A549 (cell line): Measurements from ENCODE around the gene XAGE5. TPM values are rescaled to one million over a fixed set of nuclear protein-coding genes. Genes with fewer than 3 reads are reported as not detected.
"Not testable (repeated sequence)": the region's sequence is repeated elsewhere in the genome, so short reads cannot be mapped to it uniquely, and the experiment has no call there.

Experiments used
- ATAC-seq, 2 experiments: fragments of 200-7000 bp in 1 of 2; fragments of >200 bp in 1 of 2; cut with Nextera tagmentation in 1 of 2; cut with Tn5 transposase in 1 of 2; 3 replicates each; pipeline versions ENCODE4 v1.8.0 to v1.9.1; 2018 to 2020; ENCODE audit warnings: mild to moderate bottlenecking in 1 of 2, moderate library complexity in 1 of 2
- CTCF ChIA-PET: fragments of 300-600 bp; sonication (Branson Sonifier 250); formaldehyde crosslinking; extraction: SDS; loops from one replicate; lab custom pipeline; 2021; ENCODE audit warnings: antibody characterized with exemption, inconsistent platforms; lab: Yijun Ruan, JAX
- POLR2A ChIA-PET: fragments of 350-600 bp; formaldehyde crosslinking; extraction: SDS; loops from one replicate; lab custom pipeline; 2021; ENCODE audit warnings: antibody characterized with exemption, inconsistent platforms; lab: Yijun Ruan, JAX
- DNase-seq, 2 experiments: peaks; one replicate each; pipeline versions ENCODE4 v3.0.0 to v3.0.0-alpha.2; 2011 to 2016; ENCODE audit warnings: low read depth in 1 of 2, low spot score in 1 of 2
- FAIRE-seq: peaks from 2 replicates; lab custom pipeline; 2011; peaks lifted over from hg19 to GRCh38; lab: Jason Lieb, UNC
- H3K27ac ChIP-seq, 2 experiments: fragments of >200 bp; sonication (Bioruptor Twin); formaldehyde crosslinking; 3 replicates each; pipeline ENCODE4 v1.5.1; 2016 to 2017
- H3K4me1 ChIP-seq: fragments of >200 bp; sonication (Bioruptor Twin); formaldehyde crosslinking; 3 replicates; pipeline ENCODE4 v1.6.1; 2016
- H3K4me2 ChIP-seq: fragments of >200 bp; sonication (Bioruptor Twin); formaldehyde crosslinking; 3 replicates; pipeline ENCODE4 v1.6.1; 2016
- H3K4me3 ChIP-seq: fragments of >200 bp; sonication (Bioruptor Twin); formaldehyde crosslinking; 3 replicates; pipeline ENCODE4 v1.5.1; 2016
- H3K9me3 ChIP-seq: fragments of >200 bp; sonication (Bioruptor Twin); formaldehyde crosslinking; 3 replicates; pipeline ENCODE4 v1.6.1; 2016
- CBX2 ChIP-seq: fragments of 200-600 bp; sonication (generic); IDR thresholded peaks from 2 replicates; pipeline ENCODE4 v1.6.1; 2016; ENCODE audit warnings: low read depth, mild to moderate bottlenecking, borderline replicate concordance
- CBX8 ChIP-seq: fragments of 200-600 bp; sonication (generic); IDR thresholded peaks from 2 replicates; pipeline ENCODE4 v1.6.1; 2016
- CTCF ChIP-seq: fragments of >200 bp; sonication (Bioruptor Twin); formaldehyde crosslinking; IDR thresholded peaks from 3 replicates; pipeline ENCODE4 v1.5.1; 2016
- ESRRA ChIP-seq: fragments of 150-350 bp; IDR thresholded peaks from 2 replicates; pipeline ENCODE4 v1.6.1; 2014; ENCODE audit warnings: mild to moderate bottlenecking, low read length, borderline replicate concordance
- FOSL2 ChIP-seq, 2 experiments: fragments of 450-650 bp in 1 of 2; fragments of >200 bp in 1 of 2; sonication (Bioruptor Twin) in 1 of 2; formaldehyde crosslinking; IDR thresholded peaks; 2 replicates each; pipeline versions ENCODE4 v1.5.0 to v1.6.1; 2016 to 2020; ENCODE audit warnings: mild to moderate bottlenecking in 1 of 2, moderate library complexity in 1 of 2
- GATA3 ChIP-seq: IDR thresholded peaks from 2 replicates; pipeline ENCODE4 v1.6.1; 2012; ENCODE audit warnings: borderline replicate concordance
- KDM1A ChIP-seq: fragments of 200-600 bp; sonication (generic); IDR thresholded peaks from 2 replicates; pipeline ENCODE4 v1.6.1; 2016; ENCODE audit warnings: low read depth, mild to moderate bottlenecking
- MYC ChIP-seq: IDR thresholded peaks from 2 replicates; pipeline ENCODE4 v1.6.1; 2012; ENCODE audit warnings: mild to moderate bottlenecking, inconsistent platforms, low read length, improper control_type of control experiment, borderline replicate concordance
- NPAS2 ChIP-seq: fragments of 250-450 bp; sonication (Bioruptor Pico); IDR thresholded peaks from 2 replicates; pipeline ENCODE4 v1.8.0; 2022; ENCODE audit warnings: mild to moderate bottlenecking, moderate library complexity, borderline replicate concordance
- RFX5 ChIP-seq: fragments of 450-650 bp; IDR thresholded peaks from 2 replicates; pipeline ENCODE4 v1.7.1; 2014; ENCODE audit warnings: antibody characterized with exemption, mild to moderate bottlenecking, moderate library complexity
- USF2 ChIP-seq: fragments of 450-650 bp; IDR thresholded peaks from 2 replicates; pipeline ENCODE4 v1.6.1; 2014; ENCODE audit warnings: antibody characterized with exemption
- ZC3H11A ChIP-seq: fragments of 450-650 bp; IDR thresholded peaks from 2 replicates; pipeline ENCODE4 v1.6.1; 2014; ENCODE audit warnings: antibody characterized with exemption, mild to moderate bottlenecking
- ZFP36 ChIP-seq: fragments of 450-650 bp; IDR thresholded peaks from 2 replicates; pipeline ENCODE4 v1.6.1; 2014; ENCODE audit warnings: borderline replicate concordance; ENCODE audit not compliant: partially characterized antibody
- WGBS: methylation state at CpG from one replicate; pipeline ENCODE4 v1.1.6; 2017; ENCODE audit errors: missing lambda C conversion rate; 5-methylcytosine and 5-hydroxymethylcytosine counted together
- polyA plus RNA-seq, 4 experiments: library from polyadenylated mRNA; depleted of rRNA in 3 of 4; stranded (reverse); fragments of >200 nt; fragmentation: RNase III in 1 of 4; extraction: RNeasy Plus Mini Kit Qiagen cat#74134 plus additional on column Dnase treatment in 1 of 4; gene quantifications; 2 replicates in 3 of 4; 3 replicates in 1 of 4; pipeline ENCODE4 v1.2.3, GENCODE V29; 2011 to 2017
- TF ChIP-seq, protein P1 (sequence below): fragments of 200-600 bp; sonication (generic); IDR thresholded peaks from 2 replicates; pipeline ENCODE4 v1.6.1; 2016; ENCODE audit warnings: antibody characterized with exemption, mild to moderate bottlenecking, moderate library complexity
- TF ChIP-seq, protein P2 (sequence below): fragments of 250-450 bp; sonication (Bioruptor Pico); IDR thresholded peaks from 2 replicates; pipeline ENCODE4 v1.5.0; 2020; ENCODE audit warnings: low read depth, mild to moderate bottlenecking, moderate library complexity

Gene XAGE5
- polyA plus RNA-seq, 2 of the 4 experiments (the other 2 are of a cell fraction), result not detected

DNA sequence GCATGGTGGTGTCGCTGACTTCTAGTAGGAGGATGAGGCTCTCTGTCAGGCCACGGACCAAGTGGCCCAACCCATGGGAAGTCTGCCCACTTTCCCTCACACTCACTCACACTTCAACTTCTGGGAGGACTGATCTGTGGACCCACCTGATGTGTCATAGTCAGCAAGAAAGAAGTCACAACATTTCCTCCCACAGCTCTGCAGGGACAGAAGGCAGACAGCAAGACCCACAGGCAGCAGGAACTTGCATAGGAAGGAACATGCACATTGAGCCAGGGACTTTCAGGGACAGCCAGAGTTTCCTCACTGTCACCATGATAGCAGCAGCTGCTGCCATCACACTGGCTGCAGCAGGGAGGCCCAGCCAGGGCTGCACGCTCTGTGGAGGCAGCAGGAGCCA lies 19.5 kb downstream of the XAGE5 start (continued):
- TF ChIP-seq, protein P1, sequence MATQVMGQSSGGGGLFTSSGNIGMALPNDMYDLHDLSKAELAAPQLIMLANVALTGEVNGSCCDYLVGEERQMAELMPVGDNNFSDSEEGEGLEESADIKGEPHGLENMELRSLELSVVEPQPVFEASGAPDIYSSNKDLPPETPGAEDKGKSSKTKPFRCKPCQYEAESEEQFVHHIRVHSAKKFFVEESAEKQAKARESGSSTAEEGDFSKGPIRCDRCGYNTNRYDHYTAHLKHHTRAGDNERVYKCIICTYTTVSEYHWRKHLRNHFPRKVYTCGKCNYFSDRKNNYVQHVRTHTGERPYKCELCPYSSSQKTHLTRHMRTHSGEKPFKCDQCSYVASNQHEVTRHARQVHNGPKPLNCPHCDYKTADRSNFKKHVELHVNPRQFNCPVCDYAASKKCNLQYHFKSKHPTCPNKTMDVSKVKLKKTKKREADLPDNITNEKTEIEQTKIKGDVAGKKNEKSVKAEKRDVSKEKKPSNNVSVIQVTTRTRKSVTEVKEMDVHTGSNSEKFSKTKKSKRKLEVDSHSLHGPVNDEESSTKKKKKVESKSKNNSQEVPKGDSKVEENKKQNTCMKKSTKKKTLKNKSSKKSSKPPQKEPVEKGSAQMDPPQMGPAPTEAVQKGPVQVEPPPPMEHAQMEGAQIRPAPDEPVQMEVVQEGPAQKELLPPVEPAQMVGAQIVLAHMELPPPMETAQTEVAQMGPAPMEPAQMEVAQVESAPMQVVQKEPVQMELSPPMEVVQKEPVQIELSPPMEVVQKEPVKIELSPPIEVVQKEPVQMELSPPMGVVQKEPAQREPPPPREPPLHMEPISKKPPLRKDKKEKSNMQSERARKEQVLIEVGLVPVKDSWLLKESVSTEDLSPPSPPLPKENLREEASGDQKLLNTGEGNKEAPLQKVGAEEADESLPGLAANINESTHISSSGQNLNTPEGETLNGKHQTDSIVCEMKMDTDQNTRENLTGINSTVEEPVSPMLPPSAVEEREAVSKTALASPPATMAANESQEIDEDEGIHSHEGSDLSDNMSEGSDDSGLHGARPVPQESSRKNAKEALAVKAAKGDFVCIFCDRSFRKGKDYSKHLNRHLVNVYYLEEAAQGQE, result no peak
- no peak for TF ChIP-seq NPAS2 (CRISPR knock-in tag)
- TF ChIP-seq ESRRA, result no peak
- TF ChIP-seq CBX2, result no peak
- TF ChIP-seq, protein P2, sequence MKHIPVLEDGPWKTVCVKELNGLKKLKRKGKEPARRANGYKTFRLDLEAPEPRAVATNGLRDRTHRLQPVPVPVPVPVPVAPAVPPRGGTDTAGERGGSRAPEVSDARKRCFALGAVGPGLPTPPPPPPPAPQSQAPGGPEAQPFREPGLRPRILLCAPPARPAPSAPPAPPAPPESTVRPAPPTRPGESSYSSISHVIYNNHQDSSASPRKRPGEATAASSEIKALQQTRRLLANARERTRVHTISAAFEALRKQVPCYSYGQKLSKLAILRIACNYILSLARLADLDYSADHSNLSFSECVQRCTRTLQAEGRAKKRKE (CRISPR knock-in tag), result no peak
- TF ChIP-seq ZC3H11A, result no peak
- TF ChIP-seq GATA3, result no peak
- TF ChIP-seq, all 56 proteins: peak for 0

- CTCF ChIA-PET, result no interaction called here
- H3K27ac ChIP-seq, result no peak overlapping the region
- TF ChIP-seq CTCF (no peak), MYC (no peak), USF2 (no peak), KDM1A (no peak), RFX5 (no peak), CBX8 (no peak), FOSL2 (IDR thresholded peaks at IDR 0.05) (no peak), FOSL2 (CRISPR knock-in tag; IDR thresholded peaks at IDR 0.05) (no peak), ZC3H11A (no peak), ZFP36 (no peak)
- TF ChIP-seq, all 56 proteins: peak for 0
- H3K4me2 ChIP-seq, result no peak overlapping the region
- WGBS, result 17% methylated on average over 2 of the region's 2 CpGs
- ATAC-seq (no peak), FAIRE-seq (peak; percentile 97), DNase-seq (peak in 1 of 2 experiments; percentile 2)
- H3K9me3 ChIP-seq, result no peaks in the 10 kb centered on the region
- H3K4me1 ChIP-seq, result no peaks in the 10 kb centered on the region
- H3K4me3 ChIP-seq, result no peak overlapping the region
- POLR2A ChIA-PET, result no interaction called here
Observed at GRCh38 chrX:52839137-52839536, 28.1 kb downstream of the XAGE5 start.

DNA sequence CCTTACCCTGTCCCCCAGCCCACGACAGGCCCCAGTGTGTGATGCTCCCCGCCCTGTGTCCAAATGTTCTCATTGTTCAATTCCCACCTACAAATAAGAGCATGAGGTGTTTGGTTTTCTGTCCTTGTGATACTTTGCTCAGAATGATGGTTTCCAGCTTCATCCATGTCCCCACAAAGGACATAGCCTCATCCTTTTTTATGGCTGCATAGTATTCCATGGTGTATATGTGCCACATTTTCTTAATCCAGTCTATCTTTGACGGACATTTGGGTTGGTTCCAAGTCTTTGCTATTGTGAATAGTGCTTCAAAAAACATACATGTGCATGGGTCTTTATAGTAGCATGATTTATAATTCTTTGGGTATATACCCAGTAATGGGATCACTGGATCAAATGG lies 32.5 kb downstream of the XAGE5 start:
- H3K4me2 ChIP-seq, POLR2A ChIA-PET, CTCF ChIA-PET, H3K4me1 ChIP-seq, H3K4me3 ChIP-seq, FAIRE-seq, H3K27ac ChIP-seq, DNase-seq, ATAC-seq, H3K9me3 ChIP-seq: not testable (repeated sequence)
- 44% methylated on average over 3 of the region's 3 CpGs for WGBS
